HEK293 (cell line): Measurements from ENCODE around the gene CARD10.
A peak's percentile ranks its signal among the peaks of the same experiment; 100 is the strongest.

Experiments used
- CTCF ChIP-seq: fragments of 450-650 bp; formaldehyde crosslinking; IDR thresholded peaks from 2 replicates; pipeline ENCODE4 v1.5.1; 2016; ENCODE audit warnings: missing biosample characterization, missing genetic modification characterization
- GLIS2 ChIP-seq: fragments of 450-650 bp; formaldehyde crosslinking; IDR thresholded peaks from 2 replicates; pipeline ENCODE4 v1.5.1; 2016; ENCODE audit warnings: missing biosample characterization, missing genetic modification characterization
- HOXA7 ChIP-seq: sonication (generic); formaldehyde crosslinking; IDR thresholded peaks from 2 replicates; pipeline ENCODE4 v1.8.1; 2022; ENCODE audit warnings: missing genetic modification reagents, borderline replicate concordance
- IKZF3 ChIP-seq: fragments of 450-650 bp; IDR thresholded peaks from 2 replicates; pipeline ENCODE4 v1.5.0; 2018; ENCODE audit warnings: missing biosample characterization, mild to moderate bottlenecking, missing genetic modification characterization, moderate library complexity
- OSR2 ChIP-seq: fragments of 450-650 bp; formaldehyde crosslinking; IDR thresholded peaks from 2 replicates; pipeline ENCODE4 v1.5.1; 2016; ENCODE audit warnings: missing biosample characterization, missing genetic modification characterization
- REST ChIP-seq: fragments of 450-650 bp; formaldehyde crosslinking; IDR thresholded peaks from 2 replicates; pipeline ENCODE4 v1.5.1; 2016; ENCODE audit warnings: missing biosample characterization, missing genetic modification characterization
- SCRT2 ChIP-seq: fragments of 450-650 bp; formaldehyde crosslinking; IDR thresholded peaks from 2 replicates; pipeline ENCODE4 v1.5.1; 2016; ENCODE audit warnings: missing biosample characterization, missing genetic modification characterization
- SETDB1 ChIP-seq: IDR thresholded peaks from one replicate; pipeline ENCODE4 v1.6.1; 2017; ENCODE audit warnings: mild to moderate bottlenecking, low read length, moderate library complexity, mixed read lengths; ENCODE audit not compliant: insufficient read length
- SP3 ChIP-seq: fragments of 450-650 bp; formaldehyde crosslinking; IDR thresholded peaks from 2 replicates; pipeline ENCODE4 v1.5.1; 2016; ENCODE audit warnings: missing biosample characterization, missing genetic modification characterization
- ZBTB21 ChIP-seq: fragments of 450-650 bp; formaldehyde crosslinking; IDR thresholded peaks from 2 replicates; pipeline ENCODE4 v1.5.1; 2017; ENCODE audit warnings: missing biosample characterization, missing genetic modification characterization
- ZFP3 ChIP-seq: fragments of 450-650 bp; formaldehyde crosslinking; IDR thresholded peaks from 2 replicates; pipeline ENCODE4 v1.5.1; 2016; ENCODE audit warnings: low read depth, missing biosample characterization, missing genetic modification characterization
- ZNF18 ChIP-seq: fragments of 450-650 bp; formaldehyde crosslinking; IDR thresholded peaks from 2 replicates; pipeline ENCODE4 v1.5.1; 2016; ENCODE audit warnings: missing biosample characterization, missing genetic modification characterization
- ZNF221 ChIP-seq: fragments of 450-650 bp; formaldehyde crosslinking; IDR thresholded peaks from 2 replicates; pipeline ENCODE4 v1.5.1; 2017; ENCODE audit warnings: missing biosample characterization, missing genetic modification characterization, borderline replicate concordance
- ZNF335 ChIP-seq: fragments of 450-650 bp; formaldehyde crosslinking; conservative IDR thresholded peaks from 2 replicates; pipeline ENCODE4 v1.5.1; 2016; ENCODE audit warnings: missing biosample characterization, missing genetic modification characterization
- ZNF37A ChIP-seq: fragments of 450-650 bp; IDR thresholded peaks from 2 replicates; pipeline ENCODE4 v1.5.1; 2018; ENCODE audit warnings: missing biosample characterization, missing genetic modification characterization
- ZNF48 ChIP-seq: fragments of 450-650 bp; formaldehyde crosslinking; IDR thresholded peaks from 2 replicates; pipeline ENCODE4 v1.5.1; 2016; ENCODE audit warnings: missing biosample characterization, missing genetic modification characterization
- ZNF521 ChIP-seq: fragments of 450-650 bp; formaldehyde crosslinking; IDR thresholded peaks from 2 replicates; pipeline ENCODE4 v1.5.1; 2017; ENCODE audit warnings: missing biosample characterization, mild to moderate bottlenecking, missing genetic modification characterization
- ZNF530 ChIP-seq: fragments of 450-650 bp; formaldehyde crosslinking; IDR thresholded peaks from 2 replicates; pipeline ENCODE4 v1.5.1; 2016; ENCODE audit warnings: low read depth, missing biosample characterization, missing genetic modification characterization
- ZNF555 ChIP-seq: fragments of 450-650 bp; formaldehyde crosslinking; conservative IDR thresholded peaks from 2 replicates; pipeline ENCODE4 v1.5.1; 2017; ENCODE audit warnings: missing biosample characterization, mild to moderate bottlenecking, missing genetic modification characterization, inconsistent platforms
- ZNF596 ChIP-seq: fragments of 450-650 bp; IDR thresholded peaks from 2 replicates; pipeline ENCODE4 v1.5.0; 2018; ENCODE audit warnings: missing biosample characterization, mild to moderate bottlenecking, missing genetic modification characterization, moderate library complexity
- ZNF623 ChIP-seq: fragments of 450-650 bp; formaldehyde crosslinking; IDR thresholded peaks from 2 replicates; pipeline ENCODE4 v1.5.1; 2016; ENCODE audit warnings: missing biosample characterization, missing genetic modification characterization
- ZNF639 ChIP-seq: fragments of 450-650 bp; formaldehyde crosslinking; IDR thresholded peaks from 2 replicates; pipeline ENCODE4 v1.5.1; 2016; ENCODE audit warnings: missing biosample characterization, missing genetic modification characterization
- ZNF670 ChIP-seq: fragments of 450-650 bp; formaldehyde crosslinking; IDR thresholded peaks from 2 replicates; pipeline ENCODE4 v1.5.1; 2016; ENCODE audit warnings: missing biosample characterization, missing genetic modification characterization, low read depth
- ZNF701 ChIP-seq: fragments of 450-650 bp; formaldehyde crosslinking; IDR thresholded peaks from 2 replicates; pipeline ENCODE4 v1.5.1; 2016; ENCODE audit warnings: missing biosample characterization, missing genetic modification characterization
- ZNF776 ChIP-seq: fragments of 450-650 bp; formaldehyde crosslinking; IDR thresholded peaks from 2 replicates; pipeline ENCODE4 v1.5.0; 2017; ENCODE audit warnings: missing biosample characterization, missing genetic modification characterization, borderline replicate concordance
- ZNF785 ChIP-seq: fragments of 450-650 bp; formaldehyde crosslinking; IDR thresholded peaks from 2 replicates; pipeline ENCODE4 v1.5.1; 2016; ENCODE audit warnings: missing biosample characterization, missing genetic modification characterization
- TF ChIP-seq, protein P1 (sequence below): fragments of 450-650 bp; formaldehyde crosslinking; IDR thresholded peaks from 2 replicates; pipeline ENCODE4 v1.5.1; 2016; ENCODE audit warnings: missing biosample characterization, missing genetic modification characterization
- TF ChIP-seq, protein P2 (sequence below): fragments of 450-650 bp; formaldehyde crosslinking; IDR thresholded peaks from 2 replicates; pipeline ENCODE4 v1.5.1; 2017; ENCODE audit warnings: missing biosample characterization, missing genetic modification characterization

CARD10 gene

DNA sequence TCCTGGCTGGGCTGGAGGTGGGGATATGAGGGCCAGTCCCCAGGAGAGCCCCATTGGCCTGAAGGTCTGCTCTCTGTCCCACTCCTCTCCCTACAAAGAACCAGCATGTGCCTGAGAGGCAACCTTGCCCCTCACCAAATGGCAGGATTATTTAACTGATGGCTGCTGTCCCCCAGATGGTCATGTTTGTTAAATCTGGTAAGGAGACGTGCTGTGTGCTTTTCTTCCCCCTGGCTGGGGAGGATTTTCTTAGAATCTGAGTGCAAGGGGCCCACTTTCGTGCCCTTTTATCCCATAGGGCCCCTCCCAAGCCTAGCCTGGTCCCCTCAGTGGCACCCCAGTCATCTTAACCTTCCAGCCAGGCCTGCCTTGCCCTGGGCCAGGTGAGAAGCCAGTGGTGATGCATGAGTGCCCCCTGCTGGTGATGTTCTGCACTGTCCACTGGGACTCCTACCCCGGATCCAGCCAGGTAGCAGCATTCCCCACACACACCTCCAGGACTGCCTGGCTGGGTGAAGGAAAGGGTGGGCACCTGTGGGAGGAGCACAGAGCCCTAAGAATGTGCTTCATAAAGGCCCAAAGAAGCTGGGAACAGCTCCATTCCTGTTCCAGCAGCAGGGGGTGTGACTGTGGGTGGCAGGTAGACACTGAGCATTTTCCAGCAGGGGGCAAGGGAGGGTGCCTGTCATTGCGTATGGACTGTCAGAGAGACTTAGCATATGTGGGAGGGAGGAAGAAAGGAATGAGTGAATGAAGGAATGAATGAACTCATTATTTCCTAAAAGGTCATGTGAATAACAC, 61.9 kb downstream of the CARD10 start (continued):
- TF ChIP-seq ZNF18 (tag by site-specific recombination) (no peak), ZNF596 (tag by site-specific recombination) (no peak), REST (tag by site-specific recombination) (no peak), ZNF776 (tag by site-specific recombination) (no peak), ZNF639 (no peak), ZFP3 (no peak), ZBTB21 (tag by site-specific recombination) (no peak), ZNF335 (no peak), SP3 (no peak), ZNF37A (tag by site-specific recombination) (no peak), OSR2 (tag by site-specific recombination) (no peak), ZNF670 (tag by site-specific recombination) (no peak), SETDB1 (no peak), ZNF221 (tag by site-specific recombination) (no peak), ZNF48 (tag by site-specific recombination) (no peak), ZNF530 (tag by site-specific recombination) (no peak), GLIS2 (tag by site-specific recombination) (peak; percentile 47; the same call in 1 of the 2 replicates), ZNF555 (no peak), HOXA7 (no peak), CTCF (tag by site-specific recombination) (peak; percentile 97), SCRT2 (tag by site-specific recombination) (no peak), ZNF701 (tag by site-specific recombination) (no peak), ZNF521 (no peak), ZNF785 (no peak), IKZF3 (no peak), ZNF623 (tag by site-specific recombination) (no peak)
- TF ChIP-seq, protein P1, sequence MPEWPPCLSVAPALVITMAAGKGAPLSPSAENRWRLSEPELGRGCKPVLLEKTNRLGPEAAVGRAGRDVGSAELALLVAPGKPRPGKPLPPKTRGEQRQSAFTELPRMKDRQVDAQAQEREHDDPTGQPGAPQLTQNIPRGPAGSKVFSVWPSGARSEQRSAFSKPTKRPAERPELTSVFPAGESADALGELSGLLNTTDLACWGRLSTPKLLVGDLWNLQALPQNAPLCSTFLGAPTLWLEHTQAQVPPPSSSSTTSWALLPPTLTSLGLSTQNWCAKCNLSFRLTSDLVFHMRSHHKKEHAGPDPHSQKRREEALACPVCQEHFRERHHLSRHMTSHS (tag by site-specific recombination), result no peak
- TF ChIP-seq, protein P2, sequence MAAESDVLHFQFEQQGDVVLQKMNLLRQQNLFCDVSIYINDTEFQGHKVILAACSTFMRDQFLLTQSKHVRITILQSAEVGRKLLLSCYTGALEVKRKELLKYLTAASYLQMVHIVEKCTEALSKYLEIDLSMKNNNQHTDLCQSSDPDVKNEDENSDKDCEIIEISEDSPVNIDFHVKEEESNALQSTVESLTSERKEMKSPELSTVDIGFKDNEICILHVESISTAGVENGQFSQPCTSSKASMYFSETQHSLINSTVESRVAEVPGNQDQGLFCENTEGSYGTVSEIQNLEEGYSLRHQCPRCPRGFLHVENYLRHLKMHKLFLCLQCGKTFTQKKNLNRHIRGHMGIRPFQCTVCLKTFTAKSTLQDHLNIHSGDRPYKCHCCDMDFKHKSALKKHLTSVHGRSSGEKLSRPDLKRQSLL (tag by site-specific recombination), result no peak
